ENCODE results near the gene MITF. TPM values are rescaled to one million over a fixed set of nuclear protein-coding genes. Genes with fewer than 3 reads are reported as not detected.
A peak's percentile ranks its signal among the peaks of the same experiment; 100 is the strongest.

Gene MITF
- total RNA-seq, 1 donor from 2014 or later, result 26.5 TPM

DNA sequence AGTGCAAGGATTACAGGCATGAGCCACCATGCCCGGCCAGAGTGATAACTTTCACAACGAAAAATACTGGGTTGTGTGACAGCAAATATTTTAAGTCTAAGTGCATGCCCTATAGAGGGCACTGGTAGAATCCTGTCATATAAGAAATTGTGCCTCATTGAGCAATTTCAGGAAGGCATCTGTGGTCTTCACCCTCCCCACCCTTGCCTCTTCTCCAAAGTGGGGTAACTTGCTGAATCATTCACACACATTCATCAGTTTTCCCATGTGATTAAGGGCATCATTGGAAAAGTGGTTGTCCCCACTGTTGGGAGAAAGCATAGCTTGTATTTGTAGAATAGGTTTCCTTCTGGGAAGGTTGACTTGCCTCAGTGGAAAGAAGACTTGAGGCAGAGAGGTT lies 9.2 kb downstream of the MITF start:
- no peak for ATAC-seq
- intact Hi-C loops (cut with DNase I), result no loop called here
- no peak for DNase-seq (ENCODE audit: low spot score)

DNA sequence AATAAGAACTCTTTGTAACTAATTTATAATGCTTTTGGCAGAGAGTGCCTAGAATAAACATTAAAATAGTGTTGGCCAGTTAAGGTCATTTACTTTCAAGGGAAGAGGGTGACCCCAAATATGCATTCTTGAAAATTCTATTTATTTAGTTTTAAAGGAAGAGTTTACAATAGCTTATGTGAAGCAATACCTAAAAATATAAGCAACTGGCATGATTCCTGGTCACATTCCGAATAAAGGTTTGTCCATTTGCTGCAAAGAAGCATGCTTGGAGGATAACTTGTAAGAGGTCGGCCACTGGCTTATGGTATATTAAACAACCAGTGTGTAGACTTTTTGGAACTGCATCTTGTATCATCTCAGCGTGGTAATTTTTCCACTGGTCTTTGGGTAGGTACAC lies 10.2 kb downstream of the MITF start:
- no peak for ATAC-seq
- intact Hi-C loops (cut with DNase I), result no loop called here
- DNase-seq (ENCODE audit: low spot score), result no peak

DNA sequence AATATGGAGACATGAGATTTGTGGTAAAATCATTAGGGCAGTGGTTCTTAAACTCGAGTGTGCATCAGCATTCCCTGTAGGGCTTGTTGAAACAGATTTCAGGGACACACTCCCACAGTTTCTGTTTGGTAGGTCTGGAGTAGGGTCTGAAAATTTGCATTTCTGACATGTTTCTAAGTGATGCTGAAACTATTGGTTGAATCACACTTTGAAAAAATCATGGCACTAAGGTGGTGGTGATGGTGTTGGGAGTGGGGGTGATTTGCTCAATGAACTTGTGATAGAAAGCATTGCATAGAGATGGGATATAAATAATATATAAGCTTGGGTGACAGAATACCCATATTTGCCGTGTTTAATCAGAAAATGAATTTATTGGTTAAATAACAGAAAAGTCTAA lies 11.3 kb downstream of the MITF start:
- DNase-seq (ENCODE audit: low spot score), result no peak
- intact Hi-C loops (cut with DNase I), result no loop called here
- ATAC-seq, result no peak

DNA sequence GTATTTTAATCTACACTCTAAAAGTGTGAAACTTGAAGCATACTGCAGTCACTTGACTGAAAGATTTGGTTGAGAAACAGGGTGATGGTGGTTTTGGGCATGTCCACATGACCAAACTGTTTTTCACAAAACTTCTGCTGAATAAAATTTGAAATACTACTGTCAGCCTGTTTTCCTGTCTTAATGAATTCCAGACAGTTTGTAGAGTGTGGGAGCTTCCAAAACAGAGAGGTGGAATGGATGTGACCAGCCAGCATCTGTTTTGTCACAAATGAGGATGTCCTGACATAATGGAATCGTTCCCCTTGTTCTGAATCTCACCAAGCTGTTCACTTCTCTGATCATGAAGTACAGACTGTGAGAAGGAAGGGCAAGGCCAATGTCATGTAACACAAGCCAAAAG lies 11.8 kb downstream of the MITF start:
- DNase-seq (ENCODE audit: low spot score) (no peak), ATAC-seq (peak; percentile 67)
- intact Hi-C loops (cut with DNase I), result no loop called here

DNA sequence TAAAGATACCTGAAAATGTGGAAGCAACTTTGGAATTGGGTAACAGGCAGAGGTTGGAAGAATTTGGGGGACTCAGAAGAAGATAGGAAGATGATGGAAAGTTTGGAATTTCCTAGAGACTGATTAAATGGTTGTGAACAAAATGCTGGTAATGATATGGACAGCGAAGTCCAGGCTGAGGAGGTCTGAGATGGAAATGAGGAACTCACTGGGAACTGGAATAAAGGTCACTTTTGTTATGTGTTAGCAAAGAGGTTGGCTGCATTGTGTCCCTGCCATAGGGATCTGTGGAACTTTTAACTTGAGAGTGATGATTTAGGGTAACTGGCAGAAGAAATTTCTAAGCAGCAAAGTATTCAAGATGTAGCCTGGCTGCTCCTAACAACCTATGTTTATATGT lies 13.0 kb downstream of the MITF start:
- ATAC-seq (no peak), DNase-seq (ENCODE audit: low spot score) (no peak)
- intact Hi-C loops (cut with DNase I), result no loop called here

DNA sequence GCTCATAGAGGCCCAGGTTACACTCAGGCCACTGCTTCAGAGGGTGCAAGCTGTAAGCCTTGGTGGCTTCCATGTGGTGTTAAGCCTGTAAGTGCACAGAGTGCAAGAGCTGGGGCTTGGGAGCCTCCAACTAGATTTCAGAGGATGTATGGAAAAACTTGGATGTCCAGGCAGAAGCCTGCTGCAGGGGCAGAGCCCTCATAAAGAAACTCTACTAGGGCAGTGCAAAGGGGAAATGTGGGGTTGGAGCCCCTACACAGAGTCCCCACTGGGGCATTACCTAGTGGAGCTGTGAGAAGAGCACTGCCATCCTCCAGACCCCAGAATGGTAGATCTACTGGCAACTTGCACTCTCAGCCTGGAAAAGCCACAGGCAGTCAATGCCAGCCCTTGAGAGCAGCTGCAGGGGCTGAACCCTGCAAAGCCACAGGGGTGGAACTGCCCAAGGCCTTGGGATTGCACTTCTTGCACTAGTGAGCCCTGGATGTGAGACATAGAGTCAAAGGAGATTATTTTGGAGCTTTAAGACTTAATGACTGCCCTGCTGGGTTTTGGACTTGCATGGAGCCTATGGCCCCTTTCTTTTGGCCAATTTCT lies 14.0 kb downstream of the MITF start:
- no peak for DNase-seq (ENCODE audit: low spot score)
- ATAC-seq, result no peak
- intact Hi-C loops (cut with DNase I), result no loop called here

DNA sequence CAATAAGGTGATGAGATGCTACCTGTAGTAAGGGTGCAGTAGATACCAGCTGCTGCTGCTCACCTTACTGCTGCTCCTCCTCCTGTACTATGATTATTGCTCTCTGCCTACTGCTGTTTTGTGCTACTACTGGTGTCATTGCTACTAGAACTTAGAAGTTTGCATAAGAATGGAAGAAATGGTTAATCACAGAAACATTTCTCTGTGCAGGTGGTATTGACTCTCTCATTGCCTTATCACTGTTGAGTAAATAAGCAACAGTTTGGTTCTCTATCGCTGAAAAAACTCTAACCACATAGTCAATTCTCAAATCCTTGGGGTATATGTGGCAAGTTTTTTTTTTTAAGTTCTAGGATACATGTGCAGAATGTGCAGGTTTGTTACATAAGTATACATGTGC lies 16.5 kb downstream of the MITF start:
- DNase-seq (ENCODE audit: low spot score) (no peak), ATAC-seq (no peak)
- intact Hi-C loops (cut with DNase I), result no loop called here

DNA sequence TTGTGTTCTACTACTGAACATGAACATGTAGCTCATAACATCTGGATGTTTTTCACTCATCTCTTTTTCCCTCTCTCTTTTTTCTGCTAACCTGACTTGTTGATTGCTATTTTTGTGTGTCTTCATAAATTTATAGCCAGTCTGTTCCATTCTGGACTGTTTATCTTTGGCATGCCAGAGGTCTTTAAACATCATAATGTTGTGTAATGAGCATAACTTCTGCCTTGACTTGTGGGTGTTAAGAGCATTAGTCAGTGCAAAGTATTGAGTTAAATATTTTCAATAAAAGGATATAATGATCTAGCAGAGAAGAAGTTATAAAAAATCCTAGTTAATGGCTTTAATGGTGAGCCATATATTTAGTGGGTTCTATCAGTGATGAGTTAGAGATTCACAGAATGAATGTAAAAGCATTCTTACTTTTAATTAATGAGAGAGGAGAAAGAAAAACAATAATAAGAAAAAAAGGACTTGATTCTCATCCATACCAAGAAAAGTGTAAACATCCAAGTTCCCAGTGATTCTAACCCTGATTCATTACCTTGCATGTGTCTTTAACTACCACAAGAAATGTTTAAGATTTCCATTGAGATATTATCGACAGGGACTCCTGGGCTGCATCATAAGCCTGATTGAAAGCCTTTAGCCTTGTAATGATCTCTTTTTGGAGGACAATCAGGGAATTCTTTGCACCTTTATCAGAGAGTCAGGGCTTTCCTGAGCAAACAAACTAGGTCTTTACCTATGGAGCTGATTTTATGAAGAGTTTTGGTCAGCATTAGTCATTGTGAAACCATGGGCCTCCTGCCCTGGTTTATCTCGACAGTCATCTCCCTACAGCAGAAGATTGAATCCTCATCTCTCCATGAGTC lies 22.9 kb downstream of the MITF start:
- intact Hi-C loops (cut with DNase I), result no loop called here
- DNase-seq (ENCODE audit: low spot score) (no peak), ATAC-seq (peak; percentile 63)

DNA sequence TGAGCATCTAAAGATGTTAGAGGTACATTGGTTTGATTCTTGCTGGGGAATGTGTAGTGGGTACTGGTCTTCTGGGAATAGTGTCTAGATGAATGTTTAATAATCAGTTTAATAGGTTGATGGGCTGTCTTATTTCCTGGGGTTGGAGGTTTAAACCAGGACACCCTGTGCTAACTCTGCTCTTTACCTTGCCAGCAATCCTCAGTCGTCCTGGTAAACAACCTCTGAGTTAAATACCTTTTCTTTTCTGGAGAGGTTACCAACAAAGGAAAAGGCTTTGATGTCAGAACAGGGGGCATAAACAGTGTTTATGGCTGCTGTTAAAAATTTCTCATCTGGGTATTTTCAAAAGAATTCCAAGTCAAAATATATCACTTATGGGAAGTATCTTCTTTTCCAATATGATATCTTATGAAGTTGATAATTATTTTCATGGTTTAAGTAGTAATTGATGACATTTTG lies 23.5 kb downstream of the MITF start:
- intact Hi-C loops (cut with DNase I), result no loop called here

DNA sequence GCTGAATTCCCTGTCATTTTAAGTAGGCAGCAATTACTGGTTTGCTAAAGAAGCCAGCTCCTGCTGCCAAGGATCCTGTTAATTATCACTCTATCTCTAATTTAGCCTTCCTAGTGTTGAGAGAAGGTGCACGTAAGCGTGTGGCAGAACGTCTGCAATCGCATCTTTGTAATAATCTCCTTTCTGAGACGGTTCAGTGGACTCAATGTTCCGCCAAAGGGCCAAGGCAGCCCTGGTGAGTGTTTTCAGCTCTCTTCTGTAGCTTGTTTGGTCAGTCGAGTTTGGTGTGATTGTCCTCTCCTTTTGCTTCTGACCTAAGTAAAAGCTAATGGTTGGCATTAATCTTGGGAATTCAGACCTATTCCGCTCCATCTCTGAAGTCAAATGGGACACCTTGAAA lies 24.2 kb downstream of the MITF start:
- ATAC-seq, result no peak
- intact Hi-C loops (cut with DNase I), result no loop called here
- DNase-seq (ENCODE audit: low spot score), result no peak

More for the DNA sequence above, 23.5 kb downstream of the MITF start:
- ATAC-seq (no peak), DNase-seq (ENCODE audit: low spot score) (no peak)

DNA sequence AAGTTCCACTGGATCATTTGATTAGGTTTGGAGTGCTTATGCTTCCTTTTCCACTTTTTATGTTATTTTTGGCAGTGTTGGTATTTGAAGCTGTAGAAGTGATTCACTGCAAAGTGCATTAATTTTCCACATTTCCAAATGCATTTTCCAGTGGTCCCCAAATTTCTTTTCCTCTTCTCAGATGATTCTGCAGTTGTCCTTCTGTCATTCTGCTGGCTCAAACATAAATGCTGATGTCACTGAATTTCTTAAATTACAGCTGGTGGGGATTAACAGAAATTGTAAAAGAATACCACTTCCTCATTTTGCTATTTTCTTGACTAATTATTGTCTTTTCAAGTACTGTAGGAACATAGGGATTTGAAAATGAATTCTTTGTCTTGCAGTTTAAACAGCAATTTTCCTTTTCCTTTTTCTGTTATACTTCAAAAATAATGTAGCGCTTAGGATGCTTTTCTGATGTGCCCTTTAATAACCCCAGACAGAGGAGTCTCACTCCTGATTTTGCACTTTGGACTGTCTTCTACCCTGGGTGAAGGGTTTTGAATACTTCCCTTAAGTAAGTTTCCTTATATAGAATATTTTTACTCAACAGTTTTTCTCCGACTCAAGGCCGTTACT lies 25.0 kb downstream of the MITF start:
- intact Hi-C loops (cut with DNase I), result no loop called here

DNA sequence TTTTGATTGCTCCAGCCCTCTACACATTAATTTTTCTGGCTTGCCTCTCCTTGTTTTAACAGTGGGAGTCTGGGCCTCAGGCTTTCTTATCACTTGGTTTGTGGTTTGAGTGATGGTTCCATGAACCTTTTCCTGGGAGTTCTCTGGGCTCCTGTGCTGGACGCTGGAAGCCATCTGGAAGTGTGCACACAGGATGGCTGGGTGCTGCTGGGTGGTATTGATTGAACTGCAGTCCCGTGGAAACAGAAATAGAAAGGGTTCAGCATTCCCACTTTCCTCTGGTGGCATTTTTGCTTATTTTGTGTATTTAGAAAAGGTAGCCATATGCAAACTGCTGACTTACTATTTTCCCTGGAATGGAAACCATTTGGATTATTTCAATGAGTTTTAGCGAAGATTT lies 25.6 kb downstream of the MITF start:
- ATAC-seq (no peak), DNase-seq (ENCODE audit: low spot score) (no peak)
- intact Hi-C loops (cut with DNase I), result no loop called here

More for the DNA sequence above, 25.0 kb downstream of the MITF start:
- DNase-seq (ENCODE audit: low spot score) (no peak), ATAC-seq (peak; percentile 53)

DNA sequence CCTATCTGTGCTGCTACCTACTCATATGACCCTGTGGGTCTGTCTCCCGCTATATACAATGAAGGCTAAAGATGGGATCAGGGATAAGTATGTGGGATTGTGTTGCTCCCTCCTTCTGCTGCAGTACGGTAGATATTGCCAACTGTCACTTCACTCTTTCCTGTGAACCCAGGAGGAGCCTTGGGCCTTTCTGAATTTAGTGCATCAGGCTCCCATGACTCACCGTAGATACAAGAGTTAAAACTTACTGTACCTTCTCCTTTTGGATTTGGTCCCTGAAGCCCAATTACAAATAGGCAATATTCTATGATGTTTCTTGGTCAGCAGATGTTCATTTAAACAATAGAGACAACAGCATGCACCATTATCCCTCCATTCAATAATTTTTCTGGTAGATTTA lies 27.4 kb downstream of the MITF start:
- intact Hi-C loops (cut with DNase I), result no loop called here
- DNase-seq (ENCODE audit: low spot score) (no peak), ATAC-seq (no peak)

DNA sequence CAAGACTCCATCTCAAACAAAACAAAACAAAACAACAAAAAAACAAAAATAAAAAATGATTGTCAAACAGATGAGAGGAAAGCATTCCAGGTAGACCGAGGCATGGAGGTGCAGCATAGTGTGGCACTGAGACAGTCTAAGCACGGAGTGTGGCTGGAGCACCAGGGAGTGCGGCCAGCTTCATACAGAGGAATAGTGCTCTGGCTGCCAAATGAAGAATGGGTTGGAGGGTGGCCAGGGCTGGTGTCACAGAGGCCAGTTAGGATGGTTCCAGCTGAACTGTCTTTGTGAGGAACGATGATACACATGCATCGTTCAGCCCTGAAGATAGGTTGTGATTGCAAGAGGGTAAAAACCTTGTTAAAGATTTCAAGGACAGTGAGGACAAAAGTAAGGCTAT lies 28.3 kb downstream of the MITF start:
- peak; percentile 76 for ATAC-seq
- peak; percentile 77 for DNase-seq (ENCODE audit: low spot score)
- intact Hi-C loops (cut with DNase I), result no loop called here

DNA sequence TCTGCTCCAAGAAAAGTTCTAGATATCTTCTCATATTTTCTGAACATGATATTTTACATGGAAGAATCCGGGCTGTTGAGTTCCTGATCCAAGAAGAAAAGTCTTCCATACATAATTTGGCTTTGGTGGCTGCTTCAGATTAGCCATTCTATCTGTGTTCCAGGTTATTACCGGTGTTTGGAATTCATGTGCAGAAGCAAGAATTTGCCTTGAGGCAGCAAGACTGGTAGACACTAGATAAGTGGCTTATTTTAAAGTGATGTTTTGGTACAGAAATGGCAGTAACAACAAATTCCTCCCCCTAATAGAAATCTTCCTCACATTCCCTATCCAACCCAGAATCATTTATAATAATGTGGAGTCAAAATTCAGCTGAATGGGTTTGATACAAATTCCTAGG lies 29.2 kb downstream of the MITF start:
- ATAC-seq (no peak), DNase-seq (ENCODE audit: low spot score) (no peak)
- intact Hi-C loops (cut with DNase I), result no loop called here

DNA sequence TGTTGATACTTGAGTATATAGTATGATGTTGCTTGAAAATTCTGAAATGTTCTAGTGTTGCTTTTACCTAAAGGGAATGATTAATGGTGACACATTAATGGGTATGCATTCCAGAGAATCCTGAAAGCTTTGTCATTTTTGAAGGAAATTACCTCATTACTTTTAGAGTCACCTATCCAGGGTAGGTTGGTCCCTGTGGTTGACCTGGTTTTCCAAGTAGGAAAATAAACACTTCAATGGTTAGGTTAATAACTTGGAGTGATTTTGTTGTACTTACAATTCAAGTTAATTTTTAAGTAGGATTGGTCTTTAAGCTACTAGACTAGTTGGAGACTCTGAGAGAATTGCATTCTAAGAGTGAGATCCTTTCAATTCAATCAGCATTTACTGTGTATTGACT lies 31.0 kb downstream of the MITF start:
- no peak for DNase-seq (ENCODE audit: low spot score)
- no peak for ATAC-seq
- intact Hi-C loops (cut with DNase I), result no loop called here

DNA sequence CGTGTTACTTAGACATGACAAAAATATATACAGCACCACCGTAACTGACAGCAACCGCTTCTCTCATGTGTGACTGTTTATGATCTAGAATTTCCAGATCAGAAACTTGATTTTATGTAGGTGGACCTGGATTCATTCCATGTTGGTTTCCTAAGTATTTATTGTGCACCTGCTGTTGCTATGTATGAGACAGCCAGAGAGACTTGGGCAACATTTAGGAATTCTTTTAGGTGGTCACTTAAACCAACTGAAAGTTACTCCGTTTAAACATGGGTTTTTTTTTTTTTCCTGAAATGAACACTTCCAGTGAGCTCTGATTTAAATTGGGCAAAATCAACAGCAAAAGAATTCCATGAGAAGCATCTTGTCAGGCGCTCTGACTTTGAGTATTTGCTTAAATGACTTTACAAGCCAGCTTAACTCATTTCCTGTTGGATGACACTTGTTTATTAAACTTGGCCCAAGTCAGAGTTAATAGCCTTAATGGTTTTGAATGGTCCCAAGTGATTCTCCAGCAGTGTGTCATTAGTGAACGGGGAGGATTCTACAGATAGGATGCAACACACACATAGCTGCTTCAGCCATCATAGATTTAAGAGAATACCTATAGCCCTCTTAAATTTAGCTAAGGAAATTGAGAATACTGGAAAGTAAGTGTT lies 31.8 kb downstream of the MITF start:
- intact Hi-C loops (cut with DNase I), result no loop called here
- ATAC-seq, result peak; percentile 46

DNA sequence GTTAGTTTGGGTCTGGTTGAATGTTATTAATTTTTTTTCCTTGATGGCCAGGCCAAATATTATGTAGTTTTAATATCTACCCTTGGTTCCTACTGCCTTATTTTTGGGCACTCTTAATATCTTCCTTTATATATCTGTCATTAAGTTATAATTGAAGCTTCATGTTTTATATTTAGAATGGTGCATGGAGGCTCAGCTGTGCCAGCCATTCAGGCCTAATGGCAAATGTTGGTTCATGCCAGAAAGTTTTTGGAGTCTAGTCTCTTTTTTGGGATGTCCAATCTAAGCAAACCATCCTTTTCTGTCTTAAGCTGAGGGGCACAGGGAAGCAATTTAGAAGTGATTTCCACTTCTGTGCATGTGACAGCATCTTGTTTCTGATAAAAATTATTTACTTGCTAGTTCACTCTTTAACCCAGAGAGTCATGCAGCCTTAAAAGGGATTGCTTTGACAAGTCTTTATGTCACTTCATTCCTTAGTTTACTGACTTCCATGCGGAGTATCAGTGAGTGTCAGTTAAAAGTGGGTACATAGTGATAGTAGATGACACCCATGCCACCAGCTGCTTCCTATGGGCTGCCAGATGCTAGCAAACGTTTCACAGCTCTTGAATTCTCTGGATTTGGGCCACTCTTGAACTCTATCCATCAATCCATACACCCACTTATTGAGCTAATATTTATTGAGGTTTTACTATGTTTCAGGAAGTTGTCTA lies 33.0 kb downstream of the MITF start:
- no peak for ATAC-seq
- no peak for DNase-seq (ENCODE audit: low spot score)
- intact Hi-C loops (cut with DNase I), result no loop called here

More for the DNA sequence above, 31.8 kb downstream of the MITF start:
- DNase-seq (ENCODE audit: low spot score), result no peak

DNA sequence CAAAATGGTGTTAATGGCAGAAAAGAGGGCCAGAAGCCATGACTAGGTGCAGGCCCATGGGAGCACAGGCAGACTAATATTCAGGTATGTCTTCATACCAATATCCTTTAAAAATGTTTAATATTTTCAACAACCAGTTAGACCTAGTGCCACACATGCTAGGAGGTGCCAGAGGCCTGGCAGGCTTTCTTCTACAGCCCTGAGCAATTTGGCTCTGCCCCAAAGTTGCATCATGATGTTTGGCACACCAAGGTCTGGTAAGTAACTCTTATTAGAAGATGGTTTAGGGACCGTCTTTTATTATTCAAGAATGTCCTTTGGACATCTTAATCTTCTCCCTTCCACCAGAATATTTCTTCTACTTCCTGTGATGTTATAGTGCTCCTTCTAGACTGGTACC lies 34.8 kb downstream of the MITF start:
- DNase-seq (ENCODE audit: low spot score) (no peak), ATAC-seq (no peak)
- intact Hi-C loops (cut with DNase I), result no loop called here

Measured in sciatic nerve (tissue), 2 donors.